ENCODE measurements around the gene MOXD1.

DNA sequence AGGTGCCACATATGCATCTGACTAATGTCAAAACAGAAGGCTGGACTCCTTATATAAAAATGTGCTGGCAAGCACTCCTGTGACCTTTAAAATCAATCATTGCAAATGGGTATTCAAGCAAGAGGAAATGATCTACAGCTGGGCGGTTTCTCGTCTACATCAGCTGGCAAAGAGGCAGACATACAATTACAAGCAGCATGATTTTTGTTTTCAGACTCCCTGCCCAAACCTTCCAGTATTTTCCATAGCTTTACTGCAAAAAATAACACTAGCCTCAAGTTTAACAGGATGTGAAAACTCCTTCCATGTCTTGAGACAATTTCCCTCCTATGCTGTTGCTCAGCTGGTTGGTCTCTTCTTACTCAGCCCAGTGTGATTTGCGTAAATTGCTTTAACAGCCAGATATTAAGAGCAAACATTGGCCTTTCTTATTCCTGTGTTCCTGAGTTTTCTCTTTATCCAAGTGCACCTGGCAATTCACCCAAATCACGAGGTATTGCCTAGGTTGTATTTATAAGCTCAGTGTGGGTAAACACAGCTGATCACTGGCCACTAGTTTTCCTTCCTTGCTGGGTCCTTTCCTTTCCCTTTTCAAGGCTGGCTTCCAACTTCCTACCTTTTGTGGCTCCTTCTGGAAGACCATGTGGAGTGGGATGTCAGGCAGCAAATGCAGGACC, 130.4 kb downstream of the MOXD1 start:
- no peak for TF ChIP-seq EZH2phosphoT487 (IDR thresholded peaks at IDR 0.05; ENCODE audit: borderline replicate concordance, low read depth, low read length)
- TF ChIP-seq, protein P1, sequence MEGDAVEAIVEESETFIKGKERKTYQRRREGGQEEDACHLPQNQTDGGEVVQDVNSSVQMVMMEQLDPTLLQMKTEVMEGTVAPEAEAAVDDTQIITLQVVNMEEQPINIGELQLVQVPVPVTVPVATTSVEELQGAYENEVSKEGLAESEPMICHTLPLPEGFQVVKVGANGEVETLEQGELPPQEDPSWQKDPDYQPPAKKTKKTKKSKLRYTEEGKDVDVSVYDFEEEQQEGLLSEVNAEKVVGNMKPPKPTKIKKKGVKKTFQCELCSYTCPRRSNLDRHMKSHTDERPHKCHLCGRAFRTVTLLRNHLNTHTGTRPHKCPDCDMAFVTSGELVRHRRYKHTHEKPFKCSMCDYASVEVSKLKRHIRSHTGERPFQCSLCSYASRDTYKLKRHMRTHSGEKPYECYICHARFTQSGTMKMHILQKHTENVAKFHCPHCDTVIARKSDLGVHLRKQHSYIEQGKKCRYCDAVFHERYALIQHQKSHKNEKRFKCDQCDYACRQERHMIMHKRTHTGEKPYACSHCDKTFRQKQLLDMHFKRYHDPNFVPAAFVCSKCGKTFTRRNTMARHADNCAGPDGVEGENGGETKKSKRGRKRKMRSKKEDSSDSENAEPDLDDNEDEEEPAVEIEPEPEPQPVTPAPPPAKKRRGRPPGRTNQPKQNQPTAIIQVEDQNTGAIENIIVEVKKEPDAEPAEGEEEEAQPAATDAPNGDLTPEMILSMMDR (conservative IDR thresholded peaks at IDR 0.05; ENCODE audit: low read length): no peak
